Stomach (tissue), 9 donors: ENCODE data around the gene ATP6V1G2. TPM values are rescaled to one million over a fixed set of nuclear protein-coding genes. Genes with fewer than 3 reads are reported as not detected.
"Not testable (repeated sequence)": the region's sequence is repeated elsewhere in the genome, so short reads cannot be mapped to it uniquely, and the experiment has no call there.

Source experiments
- DNase-seq, 2 donors: peaks; one replicate each; pipeline versions ENCODE4 v3.0.0 to v3.0.0-alpha.2; 2013 to 2019
- H3K27ac ChIP-seq, 5 donors: fragments of 200-600 bp in 4 of 5; sonication (generic) in 4 of 5; one replicate each; pipeline ENCODE4 v1.5.1; 2013 to 2019; ENCODE audit warnings: mild to moderate bottlenecking in 1 of 5, moderate library complexity in 1 of 5
- H3K27me3 ChIP-seq, 3 donors: fragments of 200-600 bp; sonication (generic); one replicate each; pipeline ENCODE4 v1.5.1; 2017 to 2019; ENCODE audit warnings: mixed run types in 1 of 3
- H3K36me3 ChIP-seq, 4 donors: fragments of 200-600 bp; sonication (generic); 1 replicate in 3 of 4; 2 replicates in 1 of 4; pipeline ENCODE4 v1.5.1; 2016 to 2019
- H3K4me1 ChIP-seq, 4 donors: fragments of 200-600 bp; sonication (generic); one replicate each; pipeline ENCODE4 v1.5.1; 2016 to 2019
- H3K4me3 ChIP-seq, 4 donors: fragments of 200-600 bp; sonication (generic) in 3 of 4; one replicate each; pipeline ENCODE4 v1.5.1; 2016 to 2019; ENCODE audit warnings: mild to moderate bottlenecking in 1 of 4
- H3K9me3 ChIP-seq, 4 donors: fragments of 200-600 bp; sonication (generic); one replicate each; pipeline ENCODE4 v1.5.1; 2016 to 2019
- EP300 ChIP-seq: sonication (generic); formaldehyde crosslinking; IDR thresholded peaks from one replicate; pipeline ENCODE4 v1.6.1; 2017; ENCODE audit warnings: antibody characterized with exemption
- POLR2A ChIP-seq, 4 donors: fragments of 450-650 bp; IDR thresholded peaks; one replicate each; pipeline ENCODE4 v1.6.1; 2016; ENCODE audit warnings: antibody characterized with exemption in 4 of 4, control low read depth in 2 of 4, mild to moderate bottlenecking in 1 of 4, moderate library complexity in 1 of 4
- POLR2AphosphoS5 ChIP-seq, 3 donors: sonication (generic); formaldehyde crosslinking; IDR thresholded peaks; one replicate each; pipeline ENCODE4 v1.6.1; 2016; ENCODE audit warnings: antibody characterized with exemption in 3 of 3
- WGBS, 5 donors: extraction: QIAGEN DNeasy Blood & Tissue Kit in 3 of 5; methylation state at CpG; one replicate each; pipeline versions ENCODE4 v1.1.5 to v1.1.7; 2013 to 2018; 5-methylcytosine and 5-hydroxymethylcytosine counted together
- intact Hi-C: fragments of 100-400 bp; cut with DNase I; formaldehyde crosslinking; loops from one replicate; pipeline ENCODE4 v1.15.1; 2023; ENCODE audit warnings: low total_unique reads
- polyA plus RNA-seq, 3 donors: library from polyadenylated mRNA; stranded (reverse); fragments of 200-250 nt; gene quantifications; one replicate each; pipeline ENCODE4 v1.2.3, GENCODE V29; 2013
- total RNA-seq, 5 donors: library from RNA; depleted of rRNA; stranded (reverse); fragments of >200 nt; gene quantifications; one replicate each; pipeline versions ENCODE4 v1.1.0 to v1.2.3, GENCODE V29; 2014 to 2016
- TF ChIP-seq, protein P1 (sequence below), 7 experiments: fragments of 450-650 bp in 4 of 7; fragments of 200-600 bp in 3 of 7; sonication (generic) in 3 of 7; IDR thresholded peaks; one replicate each; pipeline ENCODE4 v1.5.1; 2016 to 2019; ENCODE audit warnings: antibody characterized with exemption in 7 of 7, control low read depth in 2 of 7, mild to moderate bottlenecking in 1 of 7
- donor health status: healthy with polysubstance abuse.
- donor health status: Bipolar disorder and iron deficiency.
- donor health status: healthy.

ATP6V1G2 gene
- total and polyA plus RNA-seq, 8 donors = 0.87 to 4.6 (median 1.8) TPM; not detected in 2

DNA sequence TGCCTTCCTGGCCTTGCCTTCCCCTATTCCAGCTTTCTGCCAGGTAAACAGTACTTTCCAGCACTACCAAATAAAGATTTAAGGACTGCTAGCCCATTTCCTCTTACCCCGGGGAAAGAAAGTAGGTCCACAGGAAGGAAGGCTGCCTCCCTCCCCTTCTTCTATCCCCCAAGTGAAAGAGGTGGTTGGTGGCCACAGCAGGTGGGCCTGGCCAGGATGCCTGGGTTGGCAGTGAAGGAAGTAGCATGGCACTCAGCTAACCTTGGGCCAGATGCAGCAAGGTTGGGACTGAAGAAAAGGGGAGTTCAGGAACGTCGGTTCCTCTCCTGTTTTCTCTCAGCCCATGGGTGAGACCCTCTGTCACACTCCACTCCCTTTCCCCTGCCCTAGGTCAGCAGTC is 9.9 kb upstream of the ATP6V1G2 start:
- no peak overlapping the region for H3K27ac ChIP-seq
- no peak for TF ChIP-seq EP300
- TF ChIP-seq, protein P1, sequence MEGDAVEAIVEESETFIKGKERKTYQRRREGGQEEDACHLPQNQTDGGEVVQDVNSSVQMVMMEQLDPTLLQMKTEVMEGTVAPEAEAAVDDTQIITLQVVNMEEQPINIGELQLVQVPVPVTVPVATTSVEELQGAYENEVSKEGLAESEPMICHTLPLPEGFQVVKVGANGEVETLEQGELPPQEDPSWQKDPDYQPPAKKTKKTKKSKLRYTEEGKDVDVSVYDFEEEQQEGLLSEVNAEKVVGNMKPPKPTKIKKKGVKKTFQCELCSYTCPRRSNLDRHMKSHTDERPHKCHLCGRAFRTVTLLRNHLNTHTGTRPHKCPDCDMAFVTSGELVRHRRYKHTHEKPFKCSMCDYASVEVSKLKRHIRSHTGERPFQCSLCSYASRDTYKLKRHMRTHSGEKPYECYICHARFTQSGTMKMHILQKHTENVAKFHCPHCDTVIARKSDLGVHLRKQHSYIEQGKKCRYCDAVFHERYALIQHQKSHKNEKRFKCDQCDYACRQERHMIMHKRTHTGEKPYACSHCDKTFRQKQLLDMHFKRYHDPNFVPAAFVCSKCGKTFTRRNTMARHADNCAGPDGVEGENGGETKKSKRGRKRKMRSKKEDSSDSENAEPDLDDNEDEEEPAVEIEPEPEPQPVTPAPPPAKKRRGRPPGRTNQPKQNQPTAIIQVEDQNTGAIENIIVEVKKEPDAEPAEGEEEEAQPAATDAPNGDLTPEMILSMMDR (IDR thresholded peaks at IDR 0.05) = no peak
- TF ChIP-seq POLR2A (IDR thresholded peaks at IDR 0.05) = no peak
- no peak for TF ChIP-seq POLR2AphosphoS5 (IDR thresholded peaks at IDR 0.05)
- DNase-seq = no peak
- no peaks in the 10 kb centered on the region for H3K9me3 ChIP-seq
- no peaks in the 10 kb centered on the region for H3K27me3 ChIP-seq
- intact Hi-C loops = no loop called here
- no peak overlapping the region for H3K4me3 ChIP-seq
- 49 to 80% (median 69%) methylated on average over 3 of the region's 3 CpGs for WGBS, 5 donors
- H3K36me3 ChIP-seq = peaks cover 24 to 83% (median 74%) of the 10 kb centered on the region in 4 donors
- peaks cover 4 to 69% (median 30%) of the 10 kb centered on the region in 4 donors for H3K4me1 ChIP-seq

- 41 to 62% (median 53%) methylated on average over 5 of the region's 5 CpGs for WGBS, 5 donors
- TF ChIP-seq, protein P1 (IDR thresholded peaks at IDR 0.05) = peak in 2 of 7 experiments; percentile 35 to 36
- H3K4me3 ChIP-seq, H3K9me3 ChIP-seq, intact Hi-C loops, H3K27me3 ChIP-seq, H3K27ac ChIP-seq: not testable (repeated sequence)
- peak; percentile 60 to 76 for DNase-seq
- Histone ChIP-seq H3K36me3 (peaks cover 0 to 67% (median 53%) of the 10 kb centered on the region in 4 donors), H3K4me1 (peaks cover 8 to 56% (median 29%) of the 10 kb centered on the region in 4 donors)
Measured at GRCh38 chr6:31551371-31551770, 5.0 kb upstream of the ATP6V1G2 start.

DNA sequence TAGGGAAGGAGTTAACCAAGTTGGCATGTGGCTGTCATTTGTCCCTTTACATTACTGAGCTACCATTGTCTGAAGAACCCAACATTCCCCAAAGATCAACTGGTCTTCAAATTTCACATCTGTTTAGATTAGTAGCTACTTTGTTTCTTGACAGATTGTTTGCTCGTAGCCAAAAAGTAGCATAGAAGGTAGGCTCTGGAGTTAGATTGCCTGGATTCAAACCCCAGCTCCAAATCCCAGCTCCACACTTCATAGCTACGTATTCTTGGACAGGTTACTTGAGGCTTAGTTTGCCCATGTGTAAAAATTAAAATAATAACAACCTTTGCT is 2.1 kb upstream of the ATP6V1G2 start:
- TF ChIP-seq POLR2A (IDR thresholded peaks at IDR 0.05) = no peak
- TF ChIP-seq POLR2AphosphoS5 (IDR thresholded peaks at IDR 0.05) = no peak
- TF ChIP-seq EP300 = no peak
- TF ChIP-seq, protein P1 (IDR thresholded peaks at IDR 0.05) = no peak
- no peaks in the 10 kb centered on the region for H3K27me3 ChIP-seq
- intact Hi-C loops = loop anchor here (5.0 kb wide), 1 partner anchor 54 kb away; no protein-coding TSS in a partner anchor
- peaks cover 0 to 46% (median 40%) of the 10 kb centered on the region in 4 donors for H3K36me3 ChIP-seq
- 84 to 94% (median 92%) methylated on average over 2 of the region's 2 CpGs for WGBS, 5 donors
- H3K27ac ChIP-seq = peak overlapping the region in 4 of 5 donors; percentile 86 to 89 (median 88)
- peak overlapping the region in 2 of 4 donors; percentile 49 to 50 for H3K4me3 ChIP-seq
- no peaks in the 10 kb centered on the region for H3K9me3 ChIP-seq
- DNase-seq = no peak
- peaks cover 8 to 52% (median 29%) of the 10 kb centered on the region in 4 donors for H3K4me1 ChIP-seq

- Histone ChIP-seq H3K9me3 (no peaks in the 10 kb centered on the region), H3K27ac (peak overlapping the region; percentile 86 to 89 (median 87)), H3K4me1 (peaks cover 9 to 50% (median 32%) of the 10 kb centered on the region in 4 donors), H3K4me3 (peak overlapping the region; percentile 43 to 54 (median 50)), H3K36me3 (peaks cover 0 to 40% (median 34%) of the 10 kb centered on the region in 4 donors), H3K27me3 (no peaks in the 10 kb centered on the region)
- TF ChIP-seq EP300 (no peak), POLR2AphosphoS5 (IDR thresholded peaks at IDR 0.05) (no peak), POLR2A (IDR thresholded peaks at IDR 0.05) (no peak)
- TF ChIP-seq, protein P1 (IDR thresholded peaks at IDR 0.05) = no peak
- WGBS, 5 donors = 73 to 78% (median 74%) methylated on average over 24 of the region's 24 CpGs
- intact Hi-C loops = loop anchor here (5.0 kb wide), 1 partner anchor 54 kb away; no protein-coding TSS in a partner anchor
- peak in 1 of 2 donors; percentile 31 for DNase-seq
Measured at GRCh38 chr6:31547727-31548543, 1.5 kb upstream of the ATP6V1G2 start.
